Hindlimb muscle (tissue), 1 donor: ENCODE data around the gene ARFGAP1. TPM values are rescaled to one million over a fixed set of nuclear protein-coding genes. Genes with fewer than 3 reads are reported as not detected.
"Not testable (repeated sequence)": the region's sequence is repeated elsewhere in the genome, so short reads cannot be mapped to it uniquely, and the experiment has no call there.

ENCODE experiments used
- DNase-seq: peaks from one replicate; pipeline ENCODE4 v3.0.0-alpha.2; 2013
- polyA plus RNA-seq: library from polyadenylated mRNA; unstranded; fragments of 120-200 nt; gene quantifications from one replicate; pipeline ENCODE4 v1.2.1, GENCODE V29; 2013; ENCODE audit not compliant: insufficient read length

The ARFGAP1 gene
- polyA plus RNA-seq, 1 donor: 86.1 TPM

DNA sequence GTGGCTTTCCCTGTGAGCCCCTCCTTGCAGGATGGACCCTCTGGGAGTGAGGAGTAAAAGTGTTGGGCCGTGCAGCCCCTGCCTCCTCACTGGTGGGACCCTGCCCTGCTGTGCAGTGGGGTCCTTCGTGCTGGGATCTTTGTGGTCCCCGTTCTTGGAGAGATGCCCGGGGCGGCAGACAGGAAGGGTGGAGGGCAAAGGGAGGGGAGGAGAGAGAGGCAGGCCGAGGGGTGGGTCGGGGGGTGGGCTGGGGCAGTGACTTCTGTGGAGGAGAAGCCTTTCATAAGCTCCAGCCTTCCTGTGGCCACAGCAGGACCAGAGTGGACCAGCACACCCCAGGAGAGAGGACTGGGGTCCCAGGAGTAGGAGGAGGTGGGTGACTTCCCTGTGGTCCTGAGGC lies 20.3 kb downstream of the ARFGAP1 start, which contains the start of gene COL20A1:
COL20A1 (plus strand) TSS at position 283 of the 400 bp plus-strand sequence. CDS start 1,922 bp downstream, outside the sequence.
- DNase-seq: no peak

DNA sequence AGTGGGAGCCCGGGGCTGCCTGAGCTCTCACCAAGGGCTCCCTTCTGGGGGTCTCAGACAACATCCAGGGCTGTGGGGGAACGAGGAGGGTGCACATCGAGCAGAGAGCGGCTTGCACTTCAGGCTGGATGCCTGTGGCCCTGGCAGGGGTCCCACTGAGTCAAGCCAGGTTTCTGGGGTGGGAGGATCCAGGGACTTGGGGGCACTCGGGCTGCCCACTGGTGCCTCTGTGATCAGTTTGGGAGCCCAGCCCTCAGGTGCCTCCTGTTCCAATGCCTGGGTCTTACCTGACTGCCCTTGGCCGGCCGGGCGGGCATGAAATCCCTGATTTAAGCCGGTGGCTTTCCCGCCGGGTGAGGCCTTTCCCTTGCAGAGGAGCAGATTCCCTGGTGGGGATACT lies 20.8 kb downstream of the ARFGAP1 start:
- no peak for DNase-seq

DNA sequence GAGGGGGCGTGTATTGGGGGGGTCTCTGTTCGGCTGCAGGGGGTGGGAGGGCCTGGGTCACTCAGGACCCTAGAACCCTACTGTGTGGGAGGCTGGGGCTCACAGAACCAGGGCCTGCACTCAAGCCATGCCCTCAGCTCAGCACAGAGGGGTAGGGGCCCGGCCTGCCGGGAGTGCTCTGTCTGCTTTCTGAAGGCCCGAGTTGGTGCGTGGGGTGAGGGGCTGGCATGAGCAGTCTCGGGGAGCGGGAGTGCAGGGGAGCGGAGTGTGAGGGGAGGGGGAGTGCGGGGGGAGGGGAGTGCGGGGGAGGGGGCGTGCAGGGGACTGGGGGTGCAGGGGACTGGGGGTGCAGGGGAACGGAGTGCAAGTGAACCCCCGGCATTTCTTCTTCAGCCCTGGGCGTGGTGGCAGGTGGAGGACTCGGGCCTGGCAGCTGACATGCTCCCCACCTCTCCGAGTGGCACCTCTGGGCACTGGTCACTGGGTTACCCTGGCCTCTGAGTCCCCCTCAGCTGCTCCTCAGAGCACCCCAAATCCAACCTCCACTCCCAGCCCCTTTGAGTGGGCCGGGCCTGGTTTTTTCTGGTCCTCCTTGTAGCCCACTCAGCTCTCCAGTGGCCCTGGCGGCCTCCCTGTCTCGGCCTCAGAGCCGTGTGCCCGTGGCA lies 21.4 kb downstream of the ARFGAP1 start:
- DNase-seq: no peak

DNA sequence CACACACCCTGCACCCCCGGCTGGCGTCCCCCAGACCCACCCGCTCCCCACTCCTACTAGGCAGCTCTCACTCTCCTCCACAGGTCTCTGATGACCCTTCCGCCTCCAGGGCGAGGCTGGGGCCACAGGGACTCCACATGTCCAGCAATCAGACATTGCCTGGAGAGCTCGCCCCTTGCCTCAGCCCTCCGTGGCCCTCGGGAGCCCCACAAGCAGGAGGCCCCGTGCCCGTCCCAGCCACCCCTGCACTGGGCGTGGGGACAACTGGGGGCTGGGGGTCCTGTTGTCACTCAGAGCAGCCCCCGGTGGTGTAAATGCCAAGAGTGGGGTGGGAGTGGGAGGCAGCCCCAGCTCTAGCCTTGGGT lies 21.9 kb downstream of the ARFGAP1 start:
- DNase-seq: no peak

DNA sequence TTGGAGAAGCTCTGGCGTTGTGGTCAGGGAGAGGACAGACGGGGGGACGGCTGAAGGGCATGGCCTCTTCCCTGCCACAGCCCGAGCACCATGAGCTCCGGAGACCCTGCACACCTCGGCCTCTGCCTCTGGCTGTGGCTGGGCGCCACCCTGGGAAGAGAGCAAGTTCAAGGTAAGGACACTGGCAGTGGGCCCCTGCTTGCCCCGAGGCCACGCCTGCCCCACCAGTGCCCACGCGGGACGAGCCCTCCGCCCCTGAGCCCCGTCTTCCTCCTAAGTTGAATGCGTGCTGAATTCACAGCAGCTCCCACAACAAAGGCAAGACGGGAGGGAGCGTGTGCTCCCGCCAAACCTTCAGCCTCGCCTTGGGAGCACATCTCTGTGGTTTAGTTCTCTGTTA lies 22.4 kb downstream of the ARFGAP1 start:
- DNase-seq: no peak

DNA sequence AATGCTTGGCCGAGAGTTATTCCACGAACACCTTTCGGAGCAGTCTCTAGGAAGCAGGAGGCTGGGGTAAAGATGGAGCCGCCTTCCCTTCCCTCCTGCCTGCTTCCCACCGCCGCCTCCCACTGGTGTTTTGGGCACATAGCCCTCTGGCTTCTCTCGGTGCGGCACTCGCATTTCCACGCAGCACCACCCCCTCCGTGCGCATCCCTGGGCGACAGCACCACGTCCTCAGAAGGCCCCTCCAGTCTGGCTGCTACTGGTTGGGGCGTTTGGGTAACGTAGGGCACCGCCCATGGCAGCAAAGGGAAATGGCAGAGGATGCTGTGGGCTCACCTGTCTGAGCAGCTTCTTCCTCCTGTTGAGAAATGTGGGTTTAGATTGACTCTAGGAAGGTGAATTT lies 22.8 kb downstream of the ARFGAP1 start:
- no peak for DNase-seq

DNA sequence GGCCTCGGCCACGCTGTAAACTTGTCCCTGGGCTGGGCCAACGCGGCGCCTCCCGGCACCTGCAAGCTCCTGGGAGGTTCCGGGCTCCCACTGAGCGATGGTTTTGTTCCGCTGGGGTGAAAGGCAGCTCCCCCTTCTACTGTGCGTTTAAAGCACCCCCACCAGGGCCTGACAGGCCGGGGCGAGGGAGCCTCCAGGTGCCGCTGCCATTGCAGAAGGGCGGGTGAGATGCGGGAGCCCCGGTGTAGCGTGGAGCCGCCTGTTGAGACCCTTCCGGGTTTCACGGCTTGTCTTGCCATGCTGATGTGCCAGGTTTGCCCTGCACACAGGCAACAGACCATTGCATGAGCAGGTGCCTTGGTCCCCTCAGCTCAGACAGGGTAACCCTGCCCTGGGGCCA lies 23.2 kb downstream of the ARFGAP1 start:
- no peak for DNase-seq

DNA sequence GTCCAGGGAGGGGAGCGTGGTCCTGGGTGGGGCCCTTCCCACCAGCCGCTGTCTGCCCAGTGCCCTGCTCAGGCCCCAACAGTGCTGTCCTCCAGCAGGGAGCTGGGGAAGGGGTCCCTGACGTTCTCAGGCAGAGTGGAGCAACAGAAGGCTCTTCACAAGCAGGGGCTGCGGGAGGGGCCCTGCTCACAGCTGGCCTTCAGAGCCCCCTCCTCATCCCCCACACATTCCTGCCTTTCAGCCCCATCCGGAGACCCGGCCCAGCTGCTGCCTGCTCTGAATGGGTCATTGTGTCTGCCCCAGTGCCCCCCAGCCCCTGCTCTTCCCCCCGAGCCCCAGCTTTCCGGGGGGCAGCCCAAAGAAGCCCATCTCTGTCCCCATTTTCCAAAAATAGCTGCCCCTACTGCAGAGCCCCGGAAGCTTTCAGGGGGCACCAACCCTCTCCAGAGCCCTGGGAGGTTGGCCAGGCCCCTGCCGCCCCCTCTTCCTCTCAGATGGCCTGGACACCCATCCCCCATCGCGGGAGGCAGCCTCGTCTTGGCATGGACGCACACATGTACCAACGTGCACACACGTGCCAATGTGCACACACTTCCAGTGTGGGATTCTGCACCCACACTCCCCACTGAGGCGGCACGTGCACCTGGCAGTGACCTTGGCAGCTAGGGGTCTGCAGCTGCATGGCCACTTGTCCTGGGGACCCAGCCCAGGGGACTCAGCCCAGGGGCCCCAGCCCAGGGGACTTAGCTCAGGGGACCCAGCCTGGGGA lies 24.1 kb downstream of the ARFGAP1 start:
- DNase-seq: no peak

DNA sequence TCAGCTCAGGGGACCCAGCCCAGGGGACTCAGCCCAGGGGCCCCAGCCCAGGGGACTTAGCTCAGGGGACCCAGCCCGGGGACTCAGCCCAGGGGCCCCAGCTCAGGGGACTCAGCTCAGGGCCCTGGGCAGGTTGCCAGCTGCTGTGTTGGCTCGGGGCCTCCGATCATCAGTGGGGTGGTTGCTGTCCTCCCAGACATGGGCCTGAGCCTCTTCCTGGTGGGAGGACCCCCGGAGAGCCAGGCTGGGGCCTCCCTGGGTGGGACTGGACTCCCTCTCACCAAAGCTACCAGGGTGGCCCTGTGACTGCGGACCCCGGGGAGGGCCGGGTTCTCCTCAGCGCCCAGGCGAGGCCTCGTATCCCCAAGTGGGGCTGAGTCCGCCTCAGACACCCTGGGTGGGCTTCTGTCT lies 24.8 kb downstream of the ARFGAP1 start:
- DNase-seq: no peak

DNA sequence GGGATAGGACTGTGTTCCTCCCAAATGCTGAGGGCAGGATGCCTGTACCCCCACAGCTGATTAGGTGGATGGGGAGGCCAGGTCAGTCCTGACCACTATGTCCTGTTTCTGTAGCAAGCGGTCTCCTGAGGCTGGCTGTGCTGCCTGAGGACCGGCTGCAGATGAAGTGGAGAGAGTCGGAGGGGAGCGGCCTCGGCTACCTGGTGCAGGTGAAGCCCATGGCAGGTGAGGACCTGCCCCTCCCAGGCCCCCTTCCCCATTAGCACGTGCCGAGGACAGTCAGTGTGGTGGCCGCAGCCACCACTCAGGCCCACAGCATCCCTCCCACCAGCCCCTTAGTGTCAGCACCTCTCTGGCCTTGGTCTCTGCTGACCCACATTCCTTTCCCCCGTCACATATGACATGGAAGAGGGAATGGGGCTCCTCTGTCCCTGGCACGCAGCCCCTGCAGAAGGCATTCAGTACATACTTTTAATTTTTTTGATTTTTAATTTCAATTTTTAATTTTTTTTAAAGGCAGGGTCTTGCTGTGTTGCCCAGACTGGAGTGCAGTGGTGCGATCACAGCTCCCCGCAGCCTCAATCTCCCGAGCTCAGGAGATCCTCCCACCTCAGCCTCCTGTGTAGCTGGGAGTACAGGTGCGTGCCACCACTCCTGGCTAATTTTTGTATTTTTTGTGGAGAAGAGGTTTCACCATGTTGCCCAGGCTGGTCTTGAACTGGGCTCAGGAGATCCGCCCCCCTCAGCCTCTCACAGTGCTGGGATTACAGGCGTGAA lies 25.4 kb downstream of the ARFGAP1 start:
- DNase-seq: no peak

DNA sequence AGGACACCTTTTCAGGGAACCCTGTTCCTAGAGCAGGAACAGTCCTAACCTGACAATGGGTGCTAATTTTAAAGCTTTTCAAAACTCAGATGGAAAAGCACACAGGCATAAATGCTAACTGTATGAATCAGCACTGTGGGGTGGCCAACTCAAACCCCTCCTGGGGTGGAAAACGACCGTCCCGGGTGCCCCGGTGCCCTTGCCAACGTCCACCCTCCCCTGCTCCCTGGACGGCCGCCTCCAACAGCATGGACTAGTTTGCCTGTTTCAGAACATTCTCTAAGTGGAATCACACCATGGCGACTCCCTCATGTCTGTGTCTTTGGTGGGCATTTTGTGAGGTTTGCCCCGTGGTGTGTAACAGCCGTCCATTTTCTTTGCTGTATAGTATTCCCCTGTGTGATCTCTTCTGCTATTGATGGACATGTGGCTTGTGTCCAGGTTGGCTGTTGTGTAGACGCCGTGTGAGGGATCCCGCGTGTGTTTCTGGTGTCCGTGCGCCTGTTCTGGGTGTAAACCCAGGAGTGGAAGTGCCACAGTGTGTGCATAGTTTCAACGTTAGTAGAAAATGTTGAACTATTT lies 26.2 kb downstream of the ARFGAP1 start:
- no peak for DNase-seq

DNA sequence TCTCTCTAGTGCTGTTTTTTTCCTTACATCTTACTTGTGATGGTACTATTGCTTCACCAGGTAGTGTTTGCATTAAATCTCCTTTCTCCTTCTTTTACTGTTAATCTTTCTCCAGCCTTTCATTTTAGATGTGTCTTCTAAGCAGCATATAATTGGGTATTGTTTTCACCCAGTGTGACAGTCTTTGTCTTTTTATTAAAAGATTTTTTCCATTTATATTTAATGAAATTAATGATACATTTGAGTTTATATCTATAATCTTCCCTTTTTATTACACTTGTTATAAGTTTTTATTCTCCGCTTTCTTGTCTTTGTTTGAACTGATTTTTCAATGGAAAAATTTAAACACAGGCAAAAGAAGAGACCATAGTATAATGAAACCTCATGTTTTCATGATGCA lies 29.1 kb downstream of the ARFGAP1 start:
- no peak for DNase-seq

DNA sequence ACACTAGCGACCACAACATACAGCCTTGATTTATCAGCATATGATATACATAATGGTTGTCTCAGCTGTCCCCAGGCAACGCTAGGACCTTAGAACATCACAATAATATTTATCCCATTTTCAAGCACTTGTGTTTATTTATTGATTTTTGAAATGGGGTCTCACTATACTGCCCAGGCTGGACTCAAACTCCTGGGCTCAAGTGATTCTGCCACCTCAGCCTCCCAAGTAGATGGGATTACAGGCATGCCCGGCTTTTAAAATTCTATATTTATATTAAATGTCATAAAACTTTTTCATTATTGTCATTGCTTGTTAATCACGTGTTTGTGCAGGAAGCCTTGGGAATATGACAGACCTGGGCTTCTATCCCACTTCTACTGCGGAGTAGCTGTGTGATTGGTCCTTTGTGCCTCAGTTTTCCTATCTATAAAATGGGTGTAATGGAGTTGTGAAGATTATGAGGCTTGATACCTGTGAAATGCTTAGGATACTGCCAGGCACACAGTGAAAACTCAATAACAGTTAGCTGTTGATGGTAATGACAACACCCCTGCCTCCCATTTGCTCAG lies 30.6 kb downstream of the ARFGAP1 start:
- no peak for DNase-seq

DNA sequence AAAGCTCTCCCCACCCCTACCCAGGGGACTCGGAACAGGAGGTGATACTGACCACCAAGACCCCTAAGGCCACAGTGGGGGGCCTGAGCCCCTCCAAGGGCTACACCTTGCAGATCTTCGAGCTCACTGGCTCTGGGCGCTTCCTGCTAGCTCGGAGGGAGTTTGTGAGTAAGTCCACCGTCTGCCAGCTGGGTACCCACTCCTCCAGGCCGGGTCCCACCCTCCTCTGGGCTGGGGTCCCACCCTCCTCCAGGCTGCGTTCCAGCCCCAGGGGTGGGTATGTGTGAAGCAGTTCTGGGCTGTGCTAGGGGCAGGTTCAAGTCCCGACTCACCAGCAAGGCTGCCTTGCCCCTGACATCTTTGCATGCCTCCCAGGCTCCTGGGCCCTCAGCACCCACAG lies 32.8 kb downstream of the ARFGAP1 start:
- DNase-seq: no peak

DNA sequence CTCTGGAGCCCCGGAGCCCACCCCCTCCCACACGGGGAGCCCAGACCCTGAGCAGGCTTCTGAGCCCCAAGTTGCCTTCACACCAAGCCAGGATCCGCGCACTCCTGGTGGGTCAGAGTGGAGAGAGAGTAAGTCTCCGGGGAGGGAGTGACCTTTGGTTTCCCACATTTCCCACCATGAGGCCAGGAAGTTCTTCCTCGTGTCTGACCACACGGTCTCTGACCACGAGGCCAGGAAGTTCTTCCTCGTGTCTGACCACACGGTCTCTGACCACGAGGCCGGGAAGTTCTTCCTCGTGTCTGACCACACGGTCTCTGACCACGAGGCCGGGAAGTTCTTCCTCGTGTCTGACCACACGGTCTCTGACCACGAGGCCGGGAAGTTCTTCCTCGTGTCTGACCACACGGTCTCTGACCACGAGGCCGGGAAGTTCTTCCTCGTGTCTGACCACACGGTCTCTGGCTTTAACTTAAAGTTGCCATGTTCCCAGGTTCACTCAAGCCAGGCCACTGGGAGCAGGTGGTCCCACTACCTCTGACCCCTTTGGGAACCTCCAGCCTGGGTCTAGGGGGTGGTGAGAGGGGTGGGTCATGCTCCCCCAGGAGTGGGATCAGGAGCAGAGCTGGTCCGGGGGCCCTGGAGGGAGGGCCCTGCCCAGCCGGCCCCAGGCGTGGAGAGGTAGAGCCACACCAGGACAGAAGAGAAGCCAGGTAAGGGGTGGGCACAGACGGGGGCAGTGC lies 33.5 kb downstream of the ARFGAP1 start:
- DNase-seq: not testable (repeated sequence)

DNA sequence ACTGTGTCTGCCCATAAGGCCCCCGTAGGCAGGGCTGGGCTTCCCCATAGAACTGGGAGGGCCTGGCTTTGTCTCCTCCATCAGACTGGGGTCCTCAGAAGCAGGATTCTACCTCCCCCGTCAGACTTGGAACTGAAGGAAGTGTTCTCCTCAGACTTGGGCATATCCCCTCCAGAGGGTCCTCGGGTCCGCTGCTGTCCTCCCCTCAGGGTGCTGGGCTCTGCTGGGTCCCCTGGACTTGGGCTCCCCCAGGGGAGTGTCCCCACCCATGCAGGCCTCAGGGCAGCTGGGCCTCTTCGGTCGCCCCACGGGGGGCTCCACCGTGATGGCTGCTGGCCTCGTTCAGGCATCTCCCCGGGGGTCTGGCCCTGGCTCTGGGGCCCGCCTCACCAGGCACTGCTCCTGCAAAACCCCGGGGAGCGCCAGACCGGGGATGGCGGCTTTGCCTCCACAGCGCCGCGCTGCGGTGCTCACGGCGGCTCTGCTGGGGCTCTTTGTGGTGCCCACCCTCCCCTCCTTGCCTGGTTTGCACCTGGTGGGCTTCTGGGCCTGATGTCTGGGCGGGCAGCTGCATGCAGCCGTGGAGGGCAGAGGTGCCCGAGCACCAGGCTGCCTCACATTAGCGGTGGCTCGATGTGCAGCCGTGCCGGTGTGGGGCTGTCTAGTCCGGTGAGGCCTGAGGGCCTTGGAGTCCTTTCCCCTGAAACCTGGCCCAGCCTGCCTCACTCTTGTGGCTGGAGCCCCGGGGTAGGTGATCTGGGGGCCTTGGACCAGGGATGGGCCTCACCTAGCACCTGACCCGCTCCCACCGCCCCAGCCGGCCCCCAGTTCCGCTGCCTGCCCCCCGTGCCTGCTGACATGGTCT lies 34.3 kb downstream of the ARFGAP1 start:
- no peak for DNase-seq

DNA sequence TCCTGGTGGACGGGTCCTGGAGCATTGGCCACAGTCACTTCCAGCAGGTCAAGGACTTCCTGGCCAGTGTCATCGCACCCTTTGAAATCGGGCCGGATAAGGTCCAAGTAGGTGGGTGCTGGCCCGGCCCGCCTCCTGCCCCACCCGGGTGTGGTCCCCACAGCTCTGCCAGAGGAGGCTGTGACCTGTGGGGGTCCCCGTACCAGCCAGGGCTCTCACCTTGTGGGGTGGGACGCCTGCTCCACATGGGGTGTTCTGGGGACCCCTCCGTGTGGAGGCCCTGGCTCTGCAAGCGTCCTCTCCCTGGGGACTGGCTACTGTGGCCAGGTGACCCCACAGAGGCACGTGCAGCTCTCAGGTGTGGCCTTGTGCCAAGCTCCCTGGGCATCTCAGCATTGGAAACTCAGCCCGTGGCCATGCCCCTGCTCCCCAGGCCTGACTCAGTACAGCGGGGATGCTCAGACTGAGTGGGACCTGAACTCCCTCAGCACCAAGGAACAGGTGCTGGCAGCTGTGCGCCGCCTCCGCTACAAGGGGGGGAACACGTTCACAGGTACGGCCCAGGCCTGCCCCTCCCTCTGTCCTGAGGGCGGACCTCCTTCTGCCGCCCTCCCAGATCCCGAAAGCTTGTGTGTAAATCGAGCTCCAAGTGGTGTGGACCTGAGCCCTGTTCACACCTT lies 35.1 kb downstream of the ARFGAP1 start:
- no peak for DNase-seq

DNA sequence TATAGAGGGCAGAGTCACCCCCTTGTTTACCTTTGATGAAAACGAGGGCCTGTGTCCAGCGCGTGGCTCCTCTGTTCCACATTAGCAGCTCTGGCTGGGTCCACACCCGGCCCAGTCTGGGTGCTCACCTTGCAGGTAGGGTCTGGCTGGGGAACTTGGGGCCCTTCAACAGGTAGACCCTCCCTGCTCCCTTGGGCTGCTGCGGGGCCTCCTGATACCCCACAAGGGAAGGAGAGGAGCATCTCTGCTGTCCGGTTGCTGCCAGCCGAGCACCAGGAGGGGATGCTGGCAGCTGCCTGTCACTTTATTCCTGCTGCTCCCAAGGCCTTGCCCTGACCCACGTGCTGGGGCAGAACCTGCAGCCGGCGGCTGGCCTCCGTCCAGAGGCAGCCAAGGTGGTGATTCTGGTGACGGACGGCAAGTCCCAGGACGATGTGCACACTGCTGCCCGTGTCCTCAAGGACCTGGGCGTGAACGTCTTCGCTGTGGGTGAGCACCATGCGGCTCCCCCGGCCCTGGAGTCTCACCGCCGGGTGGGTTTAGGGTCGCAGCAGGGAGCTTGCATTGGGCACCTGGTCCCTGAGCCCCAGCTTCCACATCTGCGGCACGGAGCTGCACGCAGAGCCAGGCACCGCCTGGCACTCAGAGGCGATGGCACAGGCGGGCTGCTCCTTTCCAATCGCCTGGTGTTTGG lies 35.8 kb downstream of the ARFGAP1 start:
- no peak for DNase-seq

DNA sequence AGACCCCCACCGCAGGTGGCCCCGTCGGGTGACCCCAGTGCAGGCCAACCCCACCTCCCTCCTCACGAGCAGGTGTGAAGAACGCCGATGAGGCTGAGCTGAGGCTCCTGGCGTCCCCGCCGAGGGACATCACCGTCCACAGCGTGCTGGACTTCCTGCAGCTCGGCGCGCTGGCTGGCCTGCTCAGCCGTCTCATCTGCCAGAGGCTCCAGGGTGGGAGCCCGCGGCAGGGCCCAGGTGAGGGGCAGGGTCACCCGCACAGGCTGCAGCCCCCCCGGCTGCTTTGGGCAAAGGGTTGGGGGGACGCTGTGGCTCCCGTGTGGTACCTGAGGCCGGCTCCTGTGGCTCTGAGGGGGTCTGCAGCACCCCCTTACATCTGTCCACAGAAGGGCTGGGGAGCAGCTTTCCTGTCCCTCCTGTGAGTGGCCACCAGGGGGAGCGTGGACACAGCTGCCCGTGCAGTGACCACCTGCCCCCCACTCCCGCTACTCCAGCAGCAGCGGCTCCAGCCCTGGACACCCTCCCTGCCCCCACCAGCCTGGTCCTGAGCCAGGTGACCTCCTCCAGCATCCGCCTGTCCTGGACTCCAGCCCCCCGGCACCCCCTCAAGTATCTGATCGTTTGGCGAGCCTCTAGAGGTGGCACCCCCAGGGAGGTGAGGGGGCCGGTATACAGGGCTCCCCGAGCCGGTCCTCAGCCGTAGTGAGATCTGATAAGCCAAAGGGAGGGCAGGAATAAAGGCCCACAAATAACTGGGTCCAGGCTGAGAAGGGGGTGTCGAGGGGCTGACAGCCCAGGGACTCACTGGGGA lies 36.9 kb downstream of the ARFGAP1 start:
- peak; percentile 62 for DNase-seq
